IPS DF 4.7 (cell line): Measurements from ENCODE around the gene RAET1L.
"Not testable (repeated sequence)": the region's sequence is repeated elsewhere in the genome, so short reads cannot be mapped to it uniquely, and the experiment has no call there.

Source experiments
- DNase-seq: peaks from one replicate; pipeline ENCODE4 v3.0.0-alpha.2; 2013; ENCODE audit warnings: low spot score; ENCODE audit errors: extremely low read depth

RAET1L gene

GRCh38 chr6:149991838-149992237 is 33.5 kb downstream of the RAET1L start:
- DNase-seq, result no peak

DNA sequence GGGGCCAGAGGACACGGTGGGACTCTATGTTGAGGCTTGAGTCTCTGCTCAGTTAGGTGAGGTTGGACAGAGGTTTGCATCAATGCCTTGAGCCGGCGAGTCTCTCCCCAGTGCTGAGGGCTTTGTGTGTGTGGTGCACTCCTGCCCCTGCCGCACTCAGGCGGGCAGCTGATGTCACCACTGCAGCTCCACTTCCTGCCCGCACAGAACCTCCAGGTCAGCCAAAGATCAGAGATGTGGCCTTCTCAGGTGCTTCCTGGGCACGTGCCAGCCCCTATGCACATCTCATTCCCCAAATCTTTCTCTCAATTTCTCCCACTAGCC is 33.9 kb downstream of the RAET1L start:
- DNase-seq, result not testable (repeated sequence)

GRCh38 chr6:149990661-149991471 is 34.5 kb downstream of the RAET1L start:
- no peak for DNase-seq

GRCh38 chr6:149990212-149990660 is 35.1 kb downstream of the RAET1L start:
- DNase-seq, result no peak

DNA sequence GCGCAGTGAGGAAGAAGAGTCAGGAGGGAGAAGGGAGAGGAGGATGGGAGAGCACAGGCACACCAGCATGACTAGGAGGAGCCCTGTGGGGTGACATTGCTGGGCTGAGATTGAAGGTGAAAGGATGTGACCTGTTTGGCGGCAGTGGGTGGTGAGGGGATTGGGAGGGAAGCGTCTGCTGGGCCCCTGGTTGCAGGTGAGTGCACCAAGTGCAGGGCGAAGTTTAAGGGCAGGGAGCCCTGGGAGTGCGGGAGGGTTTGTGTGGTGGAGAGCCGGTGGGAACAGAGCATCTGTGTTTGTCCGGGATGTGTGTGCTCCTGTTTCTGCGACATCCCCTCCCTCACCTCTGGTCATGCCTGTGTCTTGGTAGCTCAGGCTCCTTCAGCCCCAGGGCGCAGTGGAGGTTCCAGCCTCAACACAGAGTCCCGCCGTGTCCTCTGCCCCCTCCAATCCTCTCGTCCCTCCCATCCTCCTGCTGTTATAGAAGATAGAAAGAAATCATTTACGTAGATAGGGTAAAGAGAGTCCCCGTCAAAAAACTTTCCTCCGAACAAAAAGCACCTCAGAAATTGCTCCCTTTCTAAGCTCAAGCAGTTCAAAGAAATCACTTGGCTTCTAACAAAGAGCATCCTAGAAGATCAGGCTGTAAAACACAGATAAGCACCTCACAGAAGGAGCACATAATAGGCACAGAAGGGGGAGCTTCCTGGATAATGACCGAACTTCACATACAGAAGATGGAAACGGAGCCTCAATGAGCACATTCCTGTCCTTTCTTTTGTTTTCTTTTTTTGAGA is 36.6 kb downstream of the RAET1L start:
- DNase-seq, result no peak

- DNase-seq, result no peak
Observed at GRCh38 chr6:149987602-149988107, 37.7 kb downstream of the RAET1L start.

DNA sequence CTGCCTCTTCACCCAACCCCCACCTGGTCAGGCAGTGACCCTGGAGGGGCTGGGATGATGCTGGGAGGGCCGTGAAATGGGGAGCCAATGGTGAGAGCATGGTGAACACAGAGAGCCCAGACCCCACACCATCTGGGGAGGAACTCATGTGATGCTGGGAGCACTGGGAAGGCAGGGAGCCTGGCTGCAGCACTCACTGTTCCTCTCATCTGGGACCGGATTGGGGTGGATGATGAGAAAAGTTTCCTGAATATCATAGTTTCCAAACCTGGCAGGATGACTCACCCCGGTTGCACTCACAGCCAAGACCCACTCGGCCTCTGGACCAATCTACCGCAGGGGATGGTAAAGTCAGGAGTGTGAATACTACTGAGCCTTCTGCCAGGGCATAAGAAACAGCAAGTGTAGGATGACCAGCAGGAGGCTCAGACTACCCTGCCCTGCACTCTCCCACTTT is 39.8 kb downstream of the RAET1L start:
- DNase-seq, result no peak

DNA sequence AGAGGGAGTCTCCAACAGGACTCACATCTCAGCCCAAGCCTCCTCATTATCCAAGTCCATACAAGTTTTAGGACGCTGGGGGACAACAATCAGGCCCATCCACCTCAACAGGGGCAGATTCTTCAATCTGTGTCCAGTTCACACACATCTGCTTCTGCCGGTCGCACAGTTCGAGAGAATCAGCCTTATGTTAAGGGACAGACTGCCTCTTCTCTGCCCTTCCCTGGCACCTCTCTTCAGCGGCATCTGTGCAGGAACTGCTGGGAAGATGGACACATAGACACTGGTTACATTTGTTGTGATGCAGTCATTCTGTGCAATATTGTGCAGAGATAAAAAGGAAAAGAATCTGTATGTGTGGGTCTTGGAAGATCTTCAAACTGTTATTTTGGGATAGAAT is 40.6 kb downstream of the RAET1L start:
- no peak for DNase-seq

GRCh38 chr6:149983145-149983544 is 42.2 kb downstream of the RAET1L start:
- DNase-seq, result no peak

GRCh38 chr6:149979293-149979692 is 46.0 kb downstream of the RAET1L start:
- no peak for DNase-seq

DNA sequence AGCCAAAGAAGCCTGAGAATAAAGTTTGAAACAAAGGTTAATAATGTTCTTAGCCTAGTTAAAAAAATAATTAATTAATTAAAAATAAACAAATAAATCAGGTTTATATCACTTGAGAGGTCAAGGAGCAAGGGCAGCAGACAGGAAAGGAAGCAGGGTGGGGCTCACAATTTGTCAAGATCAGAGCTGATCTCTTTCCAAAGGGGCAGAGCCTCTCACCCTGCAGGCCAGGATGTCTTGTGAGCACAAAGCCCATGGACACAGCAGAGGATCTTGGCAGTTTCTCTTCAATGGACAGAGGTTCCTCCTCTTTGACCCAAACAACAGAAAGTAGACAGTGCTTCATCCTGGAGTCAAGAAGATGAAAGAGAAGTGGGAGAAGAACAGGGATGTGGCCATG is 46.7 kb downstream of the RAET1L start:
- DNase-seq, result no peak

DNA sequence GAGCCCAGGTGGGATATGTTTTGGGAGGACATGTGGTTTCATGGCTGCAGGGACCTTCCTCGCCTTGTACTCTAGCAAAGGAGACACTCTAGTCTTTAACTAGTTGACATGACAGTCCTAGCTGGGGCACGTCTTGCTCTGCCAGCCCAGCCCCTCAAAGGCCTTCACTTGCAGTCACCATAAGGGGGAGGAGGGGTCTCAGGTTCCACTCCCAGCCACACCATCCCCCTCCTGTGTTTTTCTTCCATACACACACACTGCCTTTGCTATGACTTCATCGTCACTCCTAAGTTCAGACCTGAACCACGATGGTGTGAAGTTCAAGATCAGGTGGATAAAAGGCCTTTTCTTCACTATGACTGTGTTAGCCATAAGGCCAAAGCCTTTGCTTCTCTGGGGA is 48.1 kb downstream of the RAET1L start:
- DNase-seq, result no peak

- DNase-seq, result no peak
Observed at GRCh38 chr6:149975400-149975799, 49.9 kb downstream of the RAET1L start.

GRCh38 chr6:149974825-149975224 is 50.5 kb downstream of the RAET1L start:
- no peak for DNase-seq

- not testable (repeated sequence) for DNase-seq
Observed at GRCh38 chr6:149974394-149974793, 50.9 kb downstream of the RAET1L start.

DNA sequence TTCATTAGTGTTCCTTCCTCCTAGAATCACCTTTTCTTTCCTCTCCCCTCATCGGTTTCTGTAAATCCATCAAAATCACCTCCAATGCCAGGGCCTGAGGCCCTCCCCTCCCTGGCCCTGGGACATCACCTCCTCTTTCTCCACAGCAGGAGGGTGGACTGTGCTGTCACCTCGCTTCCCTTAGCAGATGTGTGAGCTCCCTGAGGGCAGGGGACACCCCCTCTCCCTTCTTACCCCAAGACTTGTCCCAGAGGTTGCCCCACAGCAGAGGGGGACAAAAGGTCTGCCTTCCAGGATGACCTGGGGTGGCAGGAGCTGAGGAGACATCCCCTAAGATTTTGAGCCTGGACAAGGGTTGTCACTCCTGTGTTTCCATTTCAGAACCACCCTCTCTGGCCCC is 55.7 kb downstream of the RAET1L start:
- DNase-seq, result no peak

DNA sequence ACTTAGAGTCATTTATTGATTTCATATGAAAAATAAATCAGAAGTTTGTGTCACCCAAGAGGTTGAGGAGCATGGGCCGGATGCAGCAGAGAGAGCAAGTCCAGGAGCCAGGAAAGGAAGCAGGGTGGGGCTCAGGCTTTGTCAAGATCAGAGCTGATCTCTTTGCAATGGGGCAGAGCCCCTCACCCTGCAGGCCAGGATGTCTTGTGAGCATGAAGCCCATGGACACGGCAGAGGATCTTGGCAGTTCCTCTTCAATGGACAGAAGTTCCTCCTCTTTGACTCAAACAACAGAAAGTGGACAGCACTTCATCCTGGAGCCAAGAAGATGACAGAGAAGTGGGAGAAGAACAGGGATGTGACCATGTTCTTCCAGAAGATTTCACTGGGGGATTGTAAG is 56.4 kb downstream of the RAET1L start:
- DNase-seq, result not testable (repeated sequence)
